D721Med (cell line): ENCODE measurements around the gene GADL1.

Source experiments
- DNase-seq: peaks from one replicate; pipeline ENCODE4 v3.0.0; 2011; ENCODE audit warnings: low spot score; ENCODE audit not compliant: insufficient read length
- FAIRE-seq: peaks from 2 replicates; lab custom pipeline; 2011; peaks lifted over from hg19 to GRCh38; lab: Jason Lieb, UNC
- TF ChIP-seq, protein P1 (sequence below): IDR thresholded peaks from 2 replicates; pipeline ENCODE4 v1.5.1; 2012; ENCODE audit warnings: mild to moderate bottlenecking, control low read depth; ENCODE audit not compliant: insufficient read depth; ENCODE audit errors: missing control alignments

GADL1 gene

DNA sequence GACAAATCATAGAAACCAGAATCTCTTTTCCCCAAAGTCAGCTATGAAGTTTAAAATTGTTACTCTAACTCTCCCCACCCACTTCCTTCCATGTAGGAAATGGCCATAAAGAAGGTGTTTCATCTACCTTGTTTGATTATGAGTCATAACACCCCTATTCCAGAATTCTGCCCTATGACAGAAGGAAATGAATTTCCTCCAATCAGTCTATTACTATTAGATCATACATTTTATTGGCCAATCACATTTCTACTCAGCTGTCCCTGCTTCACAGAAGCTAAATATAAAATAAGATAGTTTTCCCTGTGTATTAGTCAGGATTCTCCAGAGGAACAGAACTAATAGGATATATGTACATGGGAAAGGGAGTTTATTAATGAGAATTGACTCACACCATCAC is 186.0 kb downstream of the GADL1 start:
- TF ChIP-seq, protein P1, sequence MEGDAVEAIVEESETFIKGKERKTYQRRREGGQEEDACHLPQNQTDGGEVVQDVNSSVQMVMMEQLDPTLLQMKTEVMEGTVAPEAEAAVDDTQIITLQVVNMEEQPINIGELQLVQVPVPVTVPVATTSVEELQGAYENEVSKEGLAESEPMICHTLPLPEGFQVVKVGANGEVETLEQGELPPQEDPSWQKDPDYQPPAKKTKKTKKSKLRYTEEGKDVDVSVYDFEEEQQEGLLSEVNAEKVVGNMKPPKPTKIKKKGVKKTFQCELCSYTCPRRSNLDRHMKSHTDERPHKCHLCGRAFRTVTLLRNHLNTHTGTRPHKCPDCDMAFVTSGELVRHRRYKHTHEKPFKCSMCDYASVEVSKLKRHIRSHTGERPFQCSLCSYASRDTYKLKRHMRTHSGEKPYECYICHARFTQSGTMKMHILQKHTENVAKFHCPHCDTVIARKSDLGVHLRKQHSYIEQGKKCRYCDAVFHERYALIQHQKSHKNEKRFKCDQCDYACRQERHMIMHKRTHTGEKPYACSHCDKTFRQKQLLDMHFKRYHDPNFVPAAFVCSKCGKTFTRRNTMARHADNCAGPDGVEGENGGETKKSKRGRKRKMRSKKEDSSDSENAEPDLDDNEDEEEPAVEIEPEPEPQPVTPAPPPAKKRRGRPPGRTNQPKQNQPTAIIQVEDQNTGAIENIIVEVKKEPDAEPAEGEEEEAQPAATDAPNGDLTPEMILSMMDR: no peak
- FAIRE-seq: no peak
- no peak for DNase-seq

DNA sequence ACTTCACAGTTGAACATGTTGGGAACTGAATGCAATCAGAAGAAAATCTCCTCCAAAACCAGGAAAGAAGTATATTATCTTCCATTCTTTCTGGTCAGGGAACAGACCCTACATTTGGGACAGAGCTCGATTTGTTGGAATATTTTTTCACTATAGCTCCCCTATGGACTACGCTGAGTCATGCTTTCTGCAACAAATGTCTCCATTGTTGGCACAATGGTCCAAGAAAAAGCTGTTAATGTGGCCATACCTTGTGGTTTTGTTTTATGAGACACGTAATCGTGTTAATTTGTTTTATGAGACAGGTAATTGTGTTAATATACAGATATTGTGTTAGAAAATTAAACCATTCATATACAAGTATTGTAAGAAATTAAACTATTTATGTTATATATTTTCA is 186.6 kb downstream of the GADL1 start:
- DNase-seq: no peak
- no peak for FAIRE-seq
- TF ChIP-seq, protein P1: no peak

DNA sequence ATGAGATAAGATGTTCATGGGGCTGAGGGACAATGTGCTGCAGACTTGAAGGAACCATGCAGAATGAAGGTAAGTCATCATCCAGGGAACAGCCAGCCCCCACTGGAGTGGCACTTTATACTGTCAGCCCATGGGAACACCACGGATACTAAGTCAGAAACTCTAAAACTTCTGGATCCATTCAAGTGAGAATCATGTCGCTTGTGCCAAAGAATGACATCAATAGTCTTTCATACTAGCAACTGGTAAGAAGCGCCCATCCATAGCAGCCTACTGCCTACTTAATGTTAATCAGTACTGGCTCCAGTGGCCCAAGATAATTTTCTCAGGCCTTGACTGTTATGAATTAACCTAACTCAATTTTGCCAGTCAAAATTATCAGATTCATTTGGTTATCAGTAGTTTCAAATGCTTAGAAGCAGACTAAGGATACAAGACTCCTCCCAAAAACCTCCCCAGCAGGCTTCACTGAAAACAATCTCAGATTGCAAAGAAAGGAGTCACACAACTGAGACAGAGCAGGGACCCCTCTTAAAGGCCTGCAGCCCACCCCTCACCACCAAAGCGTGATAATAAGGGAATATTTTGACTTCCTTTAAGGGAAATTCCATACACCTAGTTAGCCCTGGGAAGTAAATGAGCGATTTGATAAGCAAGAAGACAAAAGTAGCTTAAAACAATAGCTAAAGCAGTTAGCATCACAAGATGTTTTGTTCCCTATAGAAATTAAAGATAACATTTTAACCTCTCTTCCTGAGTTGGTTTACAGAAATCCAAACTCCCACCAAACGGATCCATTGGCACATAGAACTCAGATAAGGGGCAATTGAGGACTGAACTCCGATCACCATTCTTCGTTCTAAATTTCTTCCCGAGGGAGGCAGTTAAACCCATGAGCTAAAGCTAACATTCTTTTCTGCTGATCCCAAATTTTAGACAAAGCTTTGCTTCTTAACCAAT is 189.2 kb downstream of the GADL1 start:
- TF ChIP-seq, protein P1: no peak
- FAIRE-seq: no peak
- DNase-seq: no peak

DNA sequence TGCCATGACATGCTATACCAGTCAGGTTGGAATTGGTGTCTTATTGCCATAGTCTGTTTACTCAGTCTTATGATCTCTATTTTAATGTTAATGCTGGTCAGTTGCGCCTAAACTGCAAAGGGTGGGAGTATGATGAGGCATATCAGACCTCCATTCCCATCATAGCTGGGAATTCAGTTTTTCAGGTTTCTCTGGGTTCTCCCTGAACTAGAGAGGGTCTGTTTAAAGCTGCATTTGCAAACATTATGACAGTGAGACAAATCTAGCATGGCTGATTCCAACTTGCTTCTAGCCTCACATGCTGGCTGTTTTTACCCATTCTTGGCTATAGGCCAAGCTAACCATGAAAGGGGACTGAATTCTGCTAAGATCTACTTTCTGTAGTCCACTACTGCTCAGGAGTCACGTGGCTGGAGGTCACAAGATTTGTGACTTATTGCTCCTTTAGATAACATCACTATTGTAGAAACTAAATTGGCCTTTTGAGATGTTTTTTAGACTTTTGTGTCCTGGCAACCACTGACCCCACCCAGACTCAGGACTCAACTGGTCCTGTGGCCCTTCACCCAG is 191.5 kb downstream of the GADL1 start:
- DNase-seq (no peak), FAIRE-seq (no peak)
- TF ChIP-seq, protein P1: no peak

DNA sequence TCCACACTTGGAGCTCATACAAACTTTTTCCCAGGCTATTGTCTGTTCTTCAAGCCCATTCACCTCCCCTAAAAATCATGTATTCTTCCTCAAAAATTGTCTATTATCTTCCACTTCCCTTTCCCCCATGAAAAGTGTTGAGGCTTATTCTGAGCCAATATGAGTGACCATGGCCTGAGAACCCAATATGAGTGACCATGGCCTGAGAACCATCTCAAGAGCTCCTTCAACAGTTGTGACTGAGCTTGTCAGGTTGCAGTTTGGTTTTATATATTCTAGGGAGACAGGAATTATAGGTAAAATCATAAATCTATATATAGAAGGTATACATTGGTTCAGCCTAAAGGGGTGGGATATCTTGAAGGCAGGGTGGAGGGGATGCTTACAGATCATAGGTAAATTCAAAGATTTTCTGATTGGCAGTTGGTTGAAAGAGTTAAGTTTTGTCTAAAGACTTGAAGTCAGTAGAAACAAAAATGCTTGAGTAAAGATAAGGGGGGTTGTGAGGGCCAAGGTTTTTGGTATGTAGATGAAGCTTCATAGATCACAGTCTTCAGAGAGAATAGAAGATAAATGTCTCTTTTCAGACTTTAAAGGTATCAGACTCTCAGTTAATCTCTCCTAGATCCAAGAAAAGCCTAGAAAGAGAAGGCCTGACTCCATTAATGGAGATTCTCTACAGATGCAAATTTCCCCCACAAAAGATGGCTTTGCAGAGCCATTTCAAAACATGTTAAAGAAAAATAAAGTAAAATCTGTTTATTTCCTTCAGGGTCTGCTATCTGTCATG is 192.2 kb downstream of the GADL1 start:
- DNase-seq (no peak), FAIRE-seq (no peak)
- TF ChIP-seq, protein P1: no peak

DNA sequence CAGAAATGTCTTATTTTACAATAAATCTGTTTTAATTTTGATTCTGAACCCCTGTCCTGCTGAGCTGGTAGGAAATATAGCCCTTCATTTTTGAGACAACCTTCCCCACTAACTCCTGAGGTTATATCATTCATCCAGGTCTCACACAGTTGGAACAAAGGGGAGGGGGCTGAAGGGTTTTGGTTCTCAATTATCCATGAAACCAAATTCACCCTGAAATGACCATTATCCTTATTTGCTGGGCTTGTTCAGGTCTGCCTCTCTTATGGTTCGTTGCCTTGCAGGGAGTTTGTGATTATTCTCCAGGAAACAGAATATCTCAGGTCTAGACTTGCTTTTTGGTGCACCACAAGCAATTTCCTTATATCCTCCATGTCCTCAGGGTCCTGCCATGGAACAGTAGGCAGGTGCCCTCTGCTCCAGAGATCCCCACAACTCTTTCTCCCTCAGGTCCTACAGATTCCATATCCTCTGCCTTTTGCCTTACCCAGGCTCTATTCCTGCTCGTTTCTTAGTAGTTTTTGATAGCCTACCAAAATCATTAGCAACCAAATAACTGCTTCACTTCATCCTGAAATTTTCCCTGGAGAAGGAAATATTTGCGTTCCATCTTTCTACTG is 193.6 kb downstream of the GADL1 start:
- no peak for FAIRE-seq
- DNase-seq: no peak
- TF ChIP-seq, protein P1: no peak
